Measurements from ENCODE around the gene PGM1.
A peak's percentile ranks its signal among the peaks of the same experiment; 100 is the strongest.

Gene PGM1

GRCh38 chr1:63693944-63694571 is 100.8 kb downstream of the PGM1 start:
- Histone ChIP-seq H3K27ac (ENCODE audit: low read depth, low read length) (no peak overlapping the region), H3K9ac (ENCODE audit: low read length) (no peak overlapping the region), H3K4me1 (ENCODE audit: control insufficient read depth, insufficient read depth, low read length) (peaks cover 16% of the 10 kb centered on the region), H3K36me3 (ENCODE audit: control insufficient read depth, insufficient read depth, low read length) (no peaks in the 10 kb centered on the region), H3K4me3 (ENCODE audit: low read length) (no peak overlapping the region), H3K27me3 (ENCODE audit: control insufficient read depth, insufficient read depth, low read length) (no peaks in the 10 kb centered on the region)

DNA sequence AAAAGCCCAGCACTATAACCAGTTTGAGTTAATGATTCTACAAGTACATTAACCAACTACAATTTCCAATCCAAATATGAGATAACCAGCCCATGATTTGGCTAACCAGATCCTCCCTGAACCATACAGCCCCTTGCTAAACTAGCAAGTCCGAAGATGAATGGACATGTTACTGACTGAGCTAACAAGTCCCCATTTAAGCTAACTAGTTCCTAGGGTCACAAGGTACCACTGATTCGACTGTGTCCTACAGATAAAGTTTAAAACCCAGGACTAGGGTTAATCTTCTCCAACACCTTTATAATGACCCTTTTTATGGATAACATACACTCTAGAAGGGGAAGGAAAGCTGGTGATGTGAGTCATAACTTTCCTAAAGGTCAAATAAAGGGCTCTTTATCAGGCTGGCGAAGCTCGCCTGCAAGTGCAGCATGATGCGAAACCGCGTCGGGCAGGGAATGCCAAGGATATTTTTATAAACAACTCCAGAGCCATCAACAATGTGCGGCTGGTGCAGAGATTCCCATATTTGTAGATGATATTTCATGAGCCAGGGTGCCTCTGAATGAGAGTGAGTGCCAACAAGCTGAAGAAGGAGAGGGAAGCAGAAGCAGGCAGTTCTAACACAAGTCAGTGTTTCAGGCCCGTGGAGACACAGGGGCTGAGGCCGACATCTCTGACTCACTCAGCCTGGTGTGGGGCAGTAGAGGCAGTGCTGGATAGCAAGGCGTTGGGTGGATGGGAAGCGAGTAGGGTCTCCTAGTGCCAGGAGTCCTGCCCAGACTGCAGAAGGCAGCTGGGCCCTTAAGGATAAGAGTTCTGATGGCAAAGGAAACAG is 105.0 kb downstream of the PGM1 start:
- no peaks in the 10 kb centered on the region for H3K27me3 ChIP-seq (ENCODE audit: control insufficient read depth, insufficient read depth, low read length)
- H3K4me1 ChIP-seq (ENCODE audit: control insufficient read depth, insufficient read depth, low read length), result peaks cover 20% of the 10 kb centered on the region
- H3K4me3 ChIP-seq (ENCODE audit: low read length), result no peak overlapping the region
- H3K36me3 ChIP-seq (ENCODE audit: control insufficient read depth, insufficient read depth, low read length), result no peaks in the 10 kb centered on the region
- H3K9ac ChIP-seq (ENCODE audit: low read length), result no peak overlapping the region
- peak overlapping the region; percentile 92 for H3K27ac ChIP-seq (ENCODE audit: low read depth, low read length)

DNA sequence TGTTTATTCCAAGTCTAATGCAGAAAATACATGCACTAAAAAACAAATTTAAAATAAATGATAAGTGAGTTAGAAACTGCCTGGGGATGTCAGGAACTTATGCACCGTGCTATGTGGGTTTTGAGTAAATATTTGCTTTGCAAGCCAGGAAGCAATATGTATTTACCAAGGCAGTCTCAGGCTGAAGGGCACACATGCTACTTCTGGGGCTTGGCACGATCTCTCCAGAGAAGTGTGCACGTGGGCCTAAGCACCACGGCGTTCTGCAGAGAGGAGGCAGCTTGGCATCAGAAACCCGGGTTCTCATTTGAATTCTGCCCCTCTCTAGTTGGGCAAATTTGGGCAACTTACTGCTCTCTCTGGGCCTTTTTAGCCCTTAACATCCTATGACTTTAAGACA is 108.0 kb downstream of the PGM1 start:
- Histone ChIP-seq H3K27me3 (ENCODE audit: control insufficient read depth, insufficient read depth, low read length) (no peaks in the 10 kb centered on the region), H3K27ac (ENCODE audit: low read depth, low read length) (no peak overlapping the region), H3K4me3 (ENCODE audit: low read length) (no peak overlapping the region), H3K36me3 (ENCODE audit: control insufficient read depth, insufficient read depth, low read length) (no peaks in the 10 kb centered on the region), H3K9ac (ENCODE audit: low read length) (no peak overlapping the region), H3K4me1 (ENCODE audit: control insufficient read depth, insufficient read depth, low read length) (peaks cover 20% of the 10 kb centered on the region)

DNA sequence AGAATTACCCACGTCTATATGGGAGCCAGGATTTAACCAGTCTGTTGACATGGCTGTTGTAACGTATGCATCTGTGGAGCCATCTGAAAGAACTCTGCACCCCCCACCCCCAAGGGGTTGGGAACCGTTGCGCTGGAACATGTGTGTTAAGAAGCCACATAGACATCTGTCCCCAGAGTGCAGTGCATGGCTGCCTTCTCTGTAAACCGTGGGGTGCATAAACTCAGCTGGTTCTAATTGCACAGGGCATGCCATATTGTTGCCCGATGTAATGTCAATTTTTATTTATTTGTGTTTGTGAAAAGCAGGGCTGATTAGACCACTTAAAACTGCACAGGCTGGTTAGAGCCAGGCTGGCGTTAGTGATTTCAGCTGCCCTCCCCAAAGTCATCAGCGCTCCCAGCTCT is 110.5 kb downstream of the PGM1 start:
- Histone ChIP-seq H3K27ac (ENCODE audit: low read depth, low read length) (no peak overlapping the region), H3K4me3 (ENCODE audit: low read length) (no peak overlapping the region), H3K36me3 (ENCODE audit: control insufficient read depth, insufficient read depth, low read length) (no peaks in the 10 kb centered on the region), H3K9ac (ENCODE audit: low read length) (no peak overlapping the region), H3K27me3 (ENCODE audit: control insufficient read depth, insufficient read depth, low read length) (no peaks in the 10 kb centered on the region), H3K4me1 (ENCODE audit: control insufficient read depth, insufficient read depth, low read length) (peaks cover 11% of the 10 kb centered on the region)

GRCh38 chr1:63704443-63704842 is 111.2 kb downstream of the PGM1 start:
- Histone ChIP-seq H3K27ac (ENCODE audit: low read depth, low read length) (no peak overlapping the region), H3K27me3 (ENCODE audit: control insufficient read depth, insufficient read depth, low read length) (no peaks in the 10 kb centered on the region), H3K9ac (ENCODE audit: low read length) (no peak overlapping the region), H3K4me3 (ENCODE audit: low read length) (no peak overlapping the region), H3K36me3 (ENCODE audit: control insufficient read depth, insufficient read depth, low read length) (no peaks in the 10 kb centered on the region), H3K4me1 (ENCODE audit: control insufficient read depth, insufficient read depth, low read length) (peaks cover 4% of the 10 kb centered on the region)

DNA sequence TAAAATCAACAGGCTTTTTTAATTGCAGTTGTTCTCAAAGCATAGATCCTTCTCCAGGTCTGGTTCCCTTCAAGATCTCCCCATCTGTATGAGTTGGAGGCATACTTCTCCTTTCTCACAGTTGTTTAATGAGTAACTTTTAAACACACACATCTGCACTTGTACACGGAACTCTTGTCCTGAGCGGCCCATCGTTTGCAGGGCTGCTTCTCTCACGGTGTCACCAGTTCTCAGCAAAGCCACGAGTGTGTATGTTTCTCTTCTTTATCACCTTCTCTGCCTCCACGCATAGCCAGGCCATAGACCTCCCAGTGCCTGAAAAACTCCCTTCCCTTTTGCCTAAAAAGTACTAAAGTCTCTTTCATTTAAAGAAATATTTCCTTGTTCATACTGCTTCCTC is 111.9 kb downstream of the PGM1 start:
- Histone ChIP-seq H3K9ac (ENCODE audit: low read length) (no peak overlapping the region), H3K27ac (ENCODE audit: low read depth, low read length) (no peak overlapping the region), H3K36me3 (ENCODE audit: control insufficient read depth, insufficient read depth, low read length) (no peaks in the 10 kb centered on the region), H3K4me1 (ENCODE audit: control insufficient read depth, insufficient read depth, low read length) (no peaks in the 10 kb centered on the region), H3K4me3 (ENCODE audit: low read length) (no peak overlapping the region), H3K27me3 (ENCODE audit: control insufficient read depth, insufficient read depth, low read length) (no peaks in the 10 kb centered on the region)

GRCh38 chr1:63709267-63709828 is 116.1 kb downstream of the PGM1 start:
- Histone ChIP-seq H3K4me1 (ENCODE audit: control insufficient read depth, insufficient read depth, low read length) (no peaks in the 10 kb centered on the region), H3K27ac (ENCODE audit: low read depth, low read length) (no peak overlapping the region), H3K36me3 (ENCODE audit: control insufficient read depth, insufficient read depth, low read length) (no peaks in the 10 kb centered on the region), H3K9ac (ENCODE audit: low read length) (no peak overlapping the region), H3K4me3 (ENCODE audit: low read length) (no peak overlapping the region), H3K27me3 (ENCODE audit: control insufficient read depth, insufficient read depth, low read length) (no peaks in the 10 kb centered on the region)

All from rectal smooth muscle tissue (tissue), 1 donor.